Panc1 (cell line): Measurements from ENCODE around the gene VARS2. TPM values are rescaled to one million over a fixed set of nuclear protein-coding genes. Genes with fewer than 3 reads are reported as not detected.

Source experiments
- ATAC-seq: fragments of 200-7000 bp; cut with Tn5 transposase; 2 replicates; pipeline ENCODE4 v1.9.1; 2020; ENCODE audit warnings: mild to moderate bottlenecking, moderate library complexity
- BruUV-seq: library from RNA; stranded (reverse); fragments of 400-500 nt; replicated peaks from 2 replicates; lab custom pipeline; 2021; lab: Mats Ljungman, UMichigan
- CTCF ChIA-PET: fragments of 300-600 bp; sonication (Branson Sonifier 250); formaldehyde crosslinking; loops from one replicate; lab custom pipeline; 2022; ENCODE audit warnings: antibody characterized with exemption; lab: Charles Lee
- POLR2A ChIA-PET: fragments of 300-600 bp; sonication (Branson Sonifier 250); formaldehyde crosslinking; loops from one replicate; lab custom pipeline; 2022; ENCODE audit warnings: antibody characterized with exemption; lab: Charles Lee
- DNase-seq: peaks from one replicate; pipeline ENCODE4 v3.0.0-alpha.2; 2010; ENCODE audit warnings: low read depth, low spot score
- H3K27ac ChIP-seq: 2 replicates; pipeline ENCODE4 v1.5.1; 2011; ENCODE audit warnings: mild to moderate bottlenecking, low read length, inconsistent platforms
- H3K27me3 ChIP-seq: fragments of 200-500 bp; sonication (Bioruptor generic); 2 replicates; pipeline ENCODE4 v1.6.0; 2014; ENCODE audit warnings: low read length, inconsistent platforms; ENCODE audit not compliant: control insufficient read depth, insufficient read depth
- H3K36me3 ChIP-seq: fragments of 200-500 bp; sonication (Bioruptor generic); 2 replicates; pipeline ENCODE4 v1.5.1; 2014; ENCODE audit warnings: inconsistent platforms, mild to moderate bottlenecking, low read length, moderate library complexity; ENCODE audit not compliant: control insufficient read depth, insufficient read depth
- H3K4me1 ChIP-seq: 2 replicates; pipeline ENCODE4 v1.5.1; 2011; ENCODE audit warnings: inconsistent platforms, mild to moderate bottlenecking, low read length, moderate library complexity; ENCODE audit not compliant: control insufficient read depth, insufficient read depth
- H3K4me3 ChIP-seq, 2 experiments: 2 replicates each; pipeline ENCODE4 v1.5.1; 2011 to 2012; ENCODE audit warnings: low read depth in 2 of 2, low read length in 2 of 2, mild to moderate bottlenecking in 2 of 2, inconsistent platforms in 1 of 2, moderate library complexity in 1 of 2
- H3K9me3 ChIP-seq: fragments of 200-500 bp; sonication (Bioruptor generic); 2 replicates; pipeline ENCODE4 v1.5.1; 2014; ENCODE audit warnings: low read depth, mild to moderate bottlenecking, inconsistent platforms, low read length, moderate library complexity; ENCODE audit not compliant: control insufficient read depth, insufficient read depth
- CTCF ChIP-seq: fragments of 450-650 bp; IDR thresholded peaks from 2 replicates; pipeline ENCODE4 v1.5.1; 2017; ENCODE audit warnings: mild to moderate bottlenecking
- POLR2AphosphoS5 ChIP-seq: IDR thresholded peaks from 2 replicates; pipeline ENCODE4 v1.6.1; 2012; ENCODE audit warnings: mild to moderate bottlenecking, low read depth, low read length, moderate library complexity
- REST ChIP-seq, 2 experiments: IDR thresholded peaks; 2 replicates each; pipeline ENCODE4 v1.6.1; 2011 to 2012; ENCODE audit warnings: low read depth in 2 of 2, control low read depth in 1 of 2, low read length in 1 of 2, mild to moderate bottlenecking in 1 of 2, moderate library complexity in 1 of 2; ENCODE audit not compliant: insufficient read depth in 1 of 2
- SIN3A ChIP-seq: IDR thresholded peaks from 2 replicates; pipeline ENCODE4 v1.6.1; 2012; ENCODE audit warnings: low read depth, mild to moderate bottlenecking, low read length, moderate library complexity, borderline replicate concordance; ENCODE audit not compliant: insufficient read depth
- TCF7L2 ChIP-seq: IDR thresholded peaks from 2 replicates; pipeline ENCODE4 v1.6.1; 2011; ENCODE audit warnings: mild to moderate bottlenecking, low read depth, low read length, inconsistent platforms
- in situ Hi-C: cut with HindIII; loops from 2 replicates; pipeline ENCODE4 v1.10.0; 2016; ENCODE audit warnings: low sequenced_read_pairs, low pct_unique_long_range_greater_than_20kb
- intact Hi-C: fragments of 100-400 bp; cut with micrococcal nuclease; formaldehyde crosslinking; loops from one replicate; pipeline ENCODE4 v1.10.0; 2022; ENCODE audit not compliant: unreplicated experiment
- total RNA-seq: library from RNA; stranded (reverse); gene quantifications from one replicate; pipeline ENCODE4 v1.2.1, GENCODE V29; 2021; ENCODE audit not compliant: unreplicated experiment

The VARS2 gene
- total RNA-seq, 1 experiment from 2014 or later, result 42.7 TPM

GRCh38 chr6:30963641-30964040 is 49.6 kb downstream of the VARS2 start:
- Histone ChIP-seq H3K4me3 (no peak overlapping the region), H3K36me3 (no peaks in the 10 kb centered on the region), H3K4me1 (no peaks in the 10 kb centered on the region), H3K27ac (no peak overlapping the region), H3K27me3 (no peaks in the 10 kb centered on the region), H3K9me3 (no peaks in the 10 kb centered on the region)
- ChIA-PET POLR2A (no interaction called here), CTCF (no interaction called here)
- TF ChIP-seq REST (IDR thresholded peaks at IDR 0.05; ENCODE audit: insufficient read depth in 1 of 2, low read depth in 2 of 2, low read length in 1 of 2) (no peak), CTCF (no peak), SIN3A (no peak), TCF7L2 (no peak), POLR2AphosphoS5 (no peak)
- DNase-seq (no peak), ATAC-seq (no peak)
- in situ Hi-C loops (no loop called here), intact Hi-C loops (no loop called here)
- no TSS peak for BruUV-seq

GRCh38 chr6:30964075-30964474 is 50.0 kb downstream of the VARS2 start:
- ATAC-seq, result no peak
- Histone ChIP-seq H3K27me3 (no peaks in the 10 kb centered on the region), H3K36me3 (no peaks in the 10 kb centered on the region), H3K9me3 (no peaks in the 10 kb centered on the region), H3K4me3 (no peak overlapping the region), H3K27ac (no peak overlapping the region), H3K4me1 (no peaks in the 10 kb centered on the region)
- in situ Hi-C loops, result no loop called here
- no TSS peak for BruUV-seq
- CTCF ChIA-PET, result no interaction called here
- no peak for TF ChIP-seq REST (IDR thresholded peaks at IDR 0.05; ENCODE audit: insufficient read depth in 1 of 2, low read depth in 2 of 2, low read length in 1 of 2)
- TF ChIP-seq TCF7L2, result no peak
- no peak for TF ChIP-seq CTCF
- TF ChIP-seq POLR2AphosphoS5, result no peak
- TF ChIP-seq SIN3A, result no peak
- POLR2A ChIA-PET, result no interaction called here
- intact Hi-C loops, result no loop called here
- DNase-seq, result no peak
